GM19099 (cell line): ENCODE measurements around the gene GMPPB.

ENCODE experiments used
- POLR2A ChIP-seq: IDR thresholded peaks from 3 replicates; pipeline ENCODE4 v1.6.1; 2011; ENCODE audit warnings: low read depth; ENCODE audit not compliant: insufficient read length; ENCODE audit errors: extremely low read depth

GMPPB gene

GRCh38 chr3:49718858-49719213 lies 4.9 kb downstream of the GMPPB start:
- TF ChIP-seq POLR2A: no peak

- TF ChIP-seq POLR2A: peak; percentile 5
Observed at GRCh38 chr3:49717959-49718857, 5.5 kb downstream of the GMPPB start.

- TF ChIP-seq POLR2A: no peak
Observed at GRCh38 chr3:49717211-49717958, 6.4 kb downstream of the GMPPB start.

- TF ChIP-seq POLR2A: no peak
Observed at GRCh38 chr3:49716691-49717210, 7.0 kb downstream of the GMPPB start.

GRCh38 chr3:49716169-49716568 lies 7.6 kb downstream of the GMPPB start:
- TF ChIP-seq POLR2A: no peak

- TF ChIP-seq POLR2A: no peak
Observed at GRCh38 chr3:49715611-49716121, 8.1 kb downstream of the GMPPB start.

- TF ChIP-seq POLR2A: no peak
Observed at GRCh38 chr3:49714728-49715550, 8.8 kb downstream of the GMPPB start.

- TF ChIP-seq POLR2A: no peak
Observed at GRCh38 chr3:49713336-49714105, 10.2 kb downstream of the GMPPB start.

GRCh38 chr3:49712631-49713317 lies 11.0 kb downstream of the GMPPB start:
- no peak for TF ChIP-seq POLR2A

- TF ChIP-seq POLR2A: no peak
Observed at GRCh38 chr3:49712166-49712565, 11.6 kb downstream of the GMPPB start.

GRCh38 chr3:49711489-49711888 lies 12.3 kb downstream of the GMPPB start:
- no peak for TF ChIP-seq POLR2A

- TF ChIP-seq POLR2A: no peak
Observed at GRCh38 chr3:49709852-49710251, 13.9 kb downstream of the GMPPB start.

GRCh38 chr3:49707113-49707480 lies 16.7 kb downstream of the GMPPB start:
- TF ChIP-seq POLR2A: no peak
